ENCODE data around the gene PTPRF.

PTPRF gene

GRCh38 chr1:43545695-43546387, 15.2 kb downstream of the PTPRF start:
- Histone ChIP-seq H4K20me1 (ENCODE audit: control insufficient read depth, insufficient read depth, low read depth, low read length) (no peaks in the 10 kb centered on the region), H3K4me1 (ENCODE audit: control insufficient read depth, low read length) (no peaks in the 10 kb centered on the region), H3K79me2 (ENCODE audit: control insufficient read depth, low read length) (no peaks in the 10 kb centered on the region), H3K27me3 (ENCODE audit: control insufficient read depth, low read length) (peaks cover 4% of the 10 kb centered on the region; the same call in 1 of the 2 replicates), H3K4me3 (ENCODE audit: low read length) (no peak overlapping the region), H3F3A (ENCODE audit: control insufficient read depth, insufficient read depth) (no peaks in the 10 kb centered on the region), H3K9me3 (ENCODE audit: control insufficient read depth, insufficient read depth, low read length) (no peaks in the 10 kb centered on the region), H3K36me3 (ENCODE audit: control insufficient read depth, low read length) (no peaks in the 10 kb centered on the region), H3K4me2 (ENCODE audit: low read length) (0 out of 2 replicates have a peak overlapping the region, but pooled peaks have one; percentile 27), H3K9me2 (replicated peaks; ENCODE audit: control insufficient read depth, low read length) (no peaks in the 10 kb centered on the region), H3K27ac (ENCODE audit: low read depth, low read length) (no peak overlapping the region)
- TF ChIP-seq EZH2phosphoT487 (IDR thresholded peaks at IDR 0.05; ENCODE audit: borderline replicate concordance, low read length) (no peak), CTCF (IDR thresholded peaks at IDR 0.05; ENCODE audit: low read depth, low read length, poor library complexity, severe bottlenecking) (no peak)

GRCh38 chr1:43546388-43547100, 15.9 kb downstream of the PTPRF start:
- TF ChIP-seq CTCF (IDR thresholded peaks at IDR 0.05; ENCODE audit: low read depth, low read length, poor library complexity, severe bottlenecking) = no peak
- TF ChIP-seq EZH2phosphoT487 (IDR thresholded peaks at IDR 0.05; ENCODE audit: borderline replicate concordance, low read length) = no peak
- Histone ChIP-seq H3K36me3 (ENCODE audit: control insufficient read depth, low read length) (no peaks in the 10 kb centered on the region), H3K79me2 (ENCODE audit: control insufficient read depth, low read length) (no peaks in the 10 kb centered on the region), H3K4me1 (ENCODE audit: control insufficient read depth, low read length) (no peaks in the 10 kb centered on the region), H4K20me1 (ENCODE audit: control insufficient read depth, insufficient read depth, low read depth, low read length) (no peaks in the 10 kb centered on the region), H3K4me3 (ENCODE audit: low read length) (no peak overlapping the region), H3K9me3 (ENCODE audit: control insufficient read depth, insufficient read depth, low read length) (no peaks in the 10 kb centered on the region), H3K27ac (ENCODE audit: low read depth, low read length) (no peak overlapping the region), H3K27me3 (ENCODE audit: control insufficient read depth, low read length) (peaks cover 4% of the 10 kb centered on the region; the same call in 1 of the 2 replicates), H3K4me2 (ENCODE audit: low read length) (no peak overlapping the region), H3K9me2 (replicated peaks; ENCODE audit: control insufficient read depth, low read length) (no peaks in the 10 kb centered on the region), H3F3A (ENCODE audit: control insufficient read depth, insufficient read depth) (no peaks in the 10 kb centered on the region)

- Histone ChIP-seq H3K4me1 (ENCODE audit: control insufficient read depth, low read length) (no peaks in the 10 kb centered on the region), H4K20me1 (ENCODE audit: control insufficient read depth, insufficient read depth, low read depth, low read length) (no peaks in the 10 kb centered on the region), H3K4me3 (ENCODE audit: low read length) (no peak overlapping the region), H3K27me3 (ENCODE audit: control insufficient read depth, low read length) (peaks cover 4% of the 10 kb centered on the region; the same call in 1 of the 2 replicates), H3K9me2 (replicated peaks; ENCODE audit: control insufficient read depth, low read length) (no peaks in the 10 kb centered on the region), H3K79me2 (ENCODE audit: control insufficient read depth, low read length) (no peaks in the 10 kb centered on the region), H3K9me3 (ENCODE audit: control insufficient read depth, insufficient read depth, low read length) (no peaks in the 10 kb centered on the region), H3F3A (ENCODE audit: control insufficient read depth, insufficient read depth) (no peaks in the 10 kb centered on the region), H3K36me3 (ENCODE audit: control insufficient read depth, low read length) (no peaks in the 10 kb centered on the region), H3K4me2 (ENCODE audit: low read length) (no peak overlapping the region), H3K27ac (ENCODE audit: low read depth, low read length) (no peak overlapping the region)
- TF ChIP-seq CTCF (IDR thresholded peaks at IDR 0.05; ENCODE audit: low read depth, low read length, poor library complexity, severe bottlenecking) = no peak
- no peak for TF ChIP-seq EZH2phosphoT487 (IDR thresholded peaks at IDR 0.05; ENCODE audit: borderline replicate concordance, low read length)
Observed at GRCh38 chr1:43547538-43548072, 16.9 kb downstream of the PTPRF start.
